ENCODE measurements around the gene RDH11.
"Not testable (repeated sequence)": the region's sequence is repeated elsewhere in the genome, so short reads cannot be mapped to it uniquely, and the experiment has no call there.

The RDH11 gene

GRCh38 chr14:67703997-67704396 lies 8.4 kb upstream of the RDH11 start:
- DNase-seq, result no peak

GRCh38 chr14:67701492-67701891 lies 5.9 kb upstream of the RDH11 start, which contains the start of gene RDH12:
RDH12 (plus strand) TSS chr14:67701886; CDS start chr14:67722643, 20,757 bp downstream.
- not testable (repeated sequence) for DNase-seq

GRCh38 chr14:67698179-67698578 lies 2.6 kb upstream of the RDH11 start:
- no peak for DNase-seq

GRCh38 chr14:67697006-67697405 lies 1.4 kb upstream of the RDH11 start:
- no peak for DNase-seq

- peak; percentile 77 for DNase-seq
Measured at GRCh38 chr14:67694791-67695393, 672 bp downstream of the RDH11 start.

GRCh38 chr14:67690011-67690410 lies 5.6 kb downstream of the RDH11 start:
- no peak for DNase-seq

- no peak for DNase-seq
Measured at GRCh38 chr14:67683842-67684241, 11.7 kb downstream of the RDH11 start.

- DNase-seq, result no peak
Measured at GRCh38 chr14:67680941-67681340, 14.6 kb downstream of the RDH11 start.

- DNase-seq, result no peak
Measured at GRCh38 chr14:67680121-67680602, 15.4 kb downstream of the RDH11 start.

GRCh38 chr14:67679006-67679405 lies 16.6 kb downstream of the RDH11 start:
- no peak for DNase-seq

GRCh38 chr14:67675219-67675582 lies 20.4 kb downstream of the RDH11 start:
- DNase-seq, result no peak

GRCh38 chr14:67674480-67675218 lies 20.9 kb downstream of the RDH11 start, which contains the start of gene VTI1B:
VTI1B (minus strand) TSS chr14:67674632; CDS start chr14:67674489, 143 bp downstream.
- DNase-seq, result peak; percentile 80

GRCh38 chr14:67674139-67674479 lies 21.5 kb downstream of the RDH11 start:
- peak; percentile 55 for DNase-seq

- DNase-seq, result no peak
Measured at GRCh38 chr14:67673451-67673850, 22.1 kb downstream of the RDH11 start.

GRCh38 chr14:67668559-67668958 lies 27.0 kb downstream of the RDH11 start:
- DNase-seq, result peak; percentile 46

GRCh38 chr14:67666750-67667449 lies 28.7 kb downstream of the RDH11 start:
- DNase-seq, result peak; percentile 68

GRCh38 chr14:67665868-67666267 lies 29.7 kb downstream of the RDH11 start:
- DNase-seq, result no peak

- no peak for DNase-seq
Measured at GRCh38 chr14:67663633-67664032, 31.9 kb downstream of the RDH11 start.

GRCh38 chr14:67653651-67654280 lies 41.8 kb downstream of the RDH11 start:
- DNase-seq, result no peak

GRCh38 chr14:67652189-67652588 lies 43.4 kb downstream of the RDH11 start:
- DNase-seq, result no peak

GRCh38 chr14:67650694-67651093 lies 44.9 kb downstream of the RDH11 start:
- no peak for DNase-seq

- no peak for DNase-seq
Measured at GRCh38 chr14:67650151-67650550, 45.4 kb downstream of the RDH11 start.

GRCh38 chr14:67646131-67646530 lies 49.4 kb downstream of the RDH11 start:
- DNase-seq, result no peak
